Activated CD4-positive, alpha-beta memory T cell treated with anti-CD3 and anti-CD28 coated beads for 36 hours (primary cell): ENCODE measurements around the gene F5. TPM values are rescaled to one million over a fixed set of nuclear protein-coding genes. Genes with fewer than 3 reads are reported as not detected.

Source experiments
- CTCF ChIA-PET: fragments of 350-600 bp; sonication (Branson Sonifier 250); formaldehyde crosslinking; loops from one replicate; lab custom pipeline; 2021; ENCODE audit warnings: antibody characterized with exemption, inconsistent platforms; lab: Charles Lee
- POLR2A ChIA-PET: fragments of 350-600 bp; sonication (Branson Sonifier 250); formaldehyde crosslinking; loops from one replicate; lab custom pipeline; 2021; ENCODE audit warnings: antibody characterized with exemption; lab: Charles Lee
- DNase-seq: peaks from one replicate; pipeline ENCODE4 v3.0.0-alpha.2; 2020
- H3K27ac Mint-ChIP-seq: one replicate; pipeline ENCODE4 v1.8.0; 2021; ENCODE audit warnings: mixed read lengths
- H3K27me3 Mint-ChIP-seq: one replicate; pipeline ENCODE4 v1.8.0; 2021; ENCODE audit warnings: mixed read lengths
- H3K36me3 Mint-ChIP-seq: one replicate; pipeline ENCODE4 v1.8.0; 2021; ENCODE audit warnings: mixed read lengths
- H3K4me1 Mint-ChIP-seq: one replicate; pipeline ENCODE4 v1.8.0; 2021; ENCODE audit warnings: low read depth, mixed read lengths
- H3K4me3 Mint-ChIP-seq: one replicate; pipeline ENCODE4 v1.8.0; 2021; ENCODE audit warnings: mild to moderate bottlenecking, mixed read lengths
- H3K9me3 Mint-ChIP-seq: one replicate; pipeline ENCODE4 v1.8.0; 2021; ENCODE audit warnings: mixed read lengths
- intact Hi-C: fragments of 100-400 bp; cut with micrococcal nuclease; formaldehyde crosslinking; loops from one replicate; pipeline ENCODE4 v1.15.1; 2023
- total RNA-seq, 2 experiments: library from RNA; stranded (reverse); gene quantifications; one replicate each; pipeline ENCODE4 v1.2.3, GENCODE V29; 2021

The F5 gene
- total RNA-seq, 2 experiments from 2014 or later, result 50.8 to 51.1 TPM

DNA sequence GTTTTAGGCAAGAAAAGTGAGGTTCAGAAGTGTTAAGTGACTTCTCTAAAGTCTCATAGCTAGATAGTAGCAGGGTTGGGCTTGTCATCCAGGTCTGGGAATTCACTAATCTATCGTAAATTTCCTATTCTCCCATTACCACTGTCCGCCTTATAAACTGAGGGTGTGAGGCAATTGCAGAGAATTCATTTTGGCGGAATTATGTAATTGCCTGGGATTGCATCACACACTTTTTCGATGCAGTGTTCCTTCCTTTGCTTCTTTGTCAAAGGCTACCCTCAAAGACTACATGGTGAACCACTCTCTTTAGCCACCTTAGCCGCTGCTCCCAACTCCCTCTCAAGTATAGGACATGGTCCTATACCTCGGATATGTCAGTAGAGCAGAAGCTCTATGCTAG, 24.6 kb upstream of the F5 start:
- Mint-ChIP-seq H3K27me3 (no peaks in the 10 kb centered on the region), H3K36me3 (no peaks in the 10 kb centered on the region), H3K4me1 (peaks cover 11% of the 10 kb centered on the region), H3K9me3 (no peaks in the 10 kb centered on the region), H3K4me3 (no peak overlapping the region), H3K27ac (no peak overlapping the region)
- no peak for DNase-seq
- POLR2A ChIA-PET, result no interaction called here
- intact Hi-C loops, result no loop called here
- CTCF ChIA-PET, result interaction anchor here (1.8 to 3.9 kb wide), 4 partner anchors 9 to 101 kb away, joined by 5 to 28 read pairs (median 9); partner anchors contain the start of gene F5

GRCh38 chr1:169610108-169610507, 23.8 kb upstream of the F5 start:
- no peak overlapping the region for H3K27ac Mint-ChIP-seq
- no peaks in the 10 kb centered on the region for H3K36me3 Mint-ChIP-seq
- no peaks in the 10 kb centered on the region for H3K27me3 Mint-ChIP-seq
- intact Hi-C loops, result no loop called here
- H3K4me3 Mint-ChIP-seq, result no peak overlapping the region
- DNase-seq, result no peak
- POLR2A ChIA-PET, result no interaction called here
- H3K4me1 Mint-ChIP-seq, result peaks cover 16% of the 10 kb centered on the region
- CTCF ChIA-PET, result interaction anchor here (1.3 to 2.4 kb wide), 2 partner anchors 9 to 102 kb away, joined by 10 to 11 read pairs; no protein-coding TSS in a partner anchor
- no peaks in the 10 kb centered on the region for H3K9me3 Mint-ChIP-seq

GRCh38 chr1:169608226-169608625, 21.9 kb upstream of the F5 start:
- POLR2A ChIA-PET, result no interaction called here

DNA sequence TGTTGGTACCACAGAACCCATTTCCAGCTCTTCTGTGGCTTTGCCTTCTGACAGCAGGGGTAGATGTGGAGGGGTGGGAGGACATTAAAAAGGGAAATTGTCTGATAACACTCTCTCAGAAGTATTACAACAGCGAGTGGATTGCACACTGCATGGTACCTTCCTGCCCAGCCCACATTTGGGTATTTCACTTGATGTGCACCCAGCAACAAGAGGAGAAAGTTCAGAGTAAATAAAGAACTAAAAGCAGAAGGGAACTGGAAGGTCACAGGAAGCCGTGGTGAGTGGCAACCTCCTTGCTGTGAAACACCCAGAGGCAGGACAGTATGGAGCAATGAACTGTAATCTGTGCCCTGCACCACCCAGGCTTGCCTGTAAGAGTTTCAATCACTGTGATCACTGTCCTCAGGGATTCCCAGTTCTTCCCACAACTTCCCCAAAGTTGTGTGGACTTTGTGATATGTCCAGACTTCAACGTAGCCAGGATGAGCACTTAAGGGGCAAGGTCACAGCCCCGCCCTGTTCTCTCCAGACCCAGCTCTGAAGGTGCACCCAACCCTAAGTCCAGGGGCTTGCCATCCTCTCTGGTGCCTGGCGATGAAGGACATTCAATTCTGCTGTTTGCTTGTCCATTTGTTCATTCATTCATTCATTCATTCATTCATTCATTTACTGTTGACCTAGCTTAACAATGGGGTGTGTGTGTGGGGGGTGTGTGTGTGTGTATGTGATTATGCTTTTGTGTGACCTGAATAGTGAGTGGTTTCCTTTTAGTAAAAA, 18.7 kb upstream of the F5 start:
- H3K27ac Mint-ChIP-seq, result peak overlapping the region; percentile 62
- H3K36me3 Mint-ChIP-seq, result peaks cover 1% of the 10 kb centered on the region
- H3K9me3 Mint-ChIP-seq, result peaks cover 4% of the 10 kb centered on the region
- peak; percentile 74 for DNase-seq
- ChIA-PET POLR2A (no interaction called here), CTCF (interaction anchor here (0.6 to 1.1 kb wide), 2 partner anchors 105 to 107 kb away, joined by 3 to 5 read pairs; no protein-coding TSS in a partner anchor)
- H3K4me1 Mint-ChIP-seq, result peaks cover 52% of the 10 kb centered on the region
- peak overlapping the region; percentile 30 for H3K4me3 Mint-ChIP-seq
- intact Hi-C loops, result loop anchor here (1.0 kb wide), 1 partner anchor 11 kb away; no protein-coding TSS in a partner anchor
- no peaks in the 10 kb centered on the region for H3K27me3 Mint-ChIP-seq

More at GRCh38 chr1:169608226-169608625, 21.9 kb upstream of the F5 start:
- DNase-seq, result no peak
- CTCF ChIA-PET, result interaction anchor here (0.7 kb wide), 1 partner anchor 104 kb away, joined by 3 read pairs; no protein-coding TSS in a partner anchor
- H3K9me3 Mint-ChIP-seq, result no peaks in the 10 kb centered on the region
- no peak overlapping the region for H3K27ac Mint-ChIP-seq
- H3K36me3 Mint-ChIP-seq, result peaks cover 1% of the 10 kb centered on the region
- no peaks in the 10 kb centered on the region for H3K27me3 Mint-ChIP-seq
- H3K4me3 Mint-ChIP-seq, result no peak overlapping the region
- intact Hi-C loops, result no loop called here
- peaks cover 30% of the 10 kb centered on the region for H3K4me1 Mint-ChIP-seq

DNA sequence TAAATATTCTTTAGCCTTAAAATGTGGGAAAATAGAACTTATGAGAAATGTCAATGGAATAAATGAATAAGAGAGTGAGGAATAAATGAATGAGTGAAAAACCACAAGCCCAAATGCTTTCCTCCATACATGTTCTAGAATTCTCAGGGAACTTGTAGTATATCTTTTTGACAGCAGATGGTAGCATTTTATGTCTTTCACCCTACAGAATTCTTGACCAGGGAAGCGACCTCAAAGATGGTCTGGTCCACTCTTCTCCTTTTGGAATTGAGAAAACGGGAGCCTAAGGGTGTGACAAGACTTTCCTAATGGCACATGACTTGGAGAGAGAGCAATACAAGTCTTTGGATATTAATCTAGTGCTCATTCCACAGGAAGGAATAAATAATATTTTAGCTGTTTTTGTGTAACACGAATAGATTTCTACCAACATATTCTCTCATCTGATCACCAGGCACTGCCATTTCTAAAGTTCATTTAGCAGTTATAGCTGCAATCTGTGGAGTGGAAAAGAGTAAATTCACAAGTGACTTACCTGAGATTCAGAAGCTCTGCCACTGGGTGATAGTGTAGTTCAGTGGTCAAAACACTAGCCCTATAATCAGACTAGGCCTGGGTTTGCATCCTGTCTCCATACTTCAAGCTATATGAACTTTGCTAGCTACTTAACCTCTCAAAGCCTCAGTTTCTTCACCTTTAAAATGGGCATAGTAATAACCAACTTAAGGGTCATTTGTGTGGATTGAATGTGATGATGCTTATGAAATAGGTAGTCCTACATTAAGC, 15.0 kb upstream of the F5 start:
- Mint-ChIP-seq H3K27me3 (no peaks in the 10 kb centered on the region), H3K27ac (peak overlapping the region; percentile 48), H3K9me3 (peaks cover 4% of the 10 kb centered on the region), H3K4me1 (peaks cover 51% of the 10 kb centered on the region), H3K36me3 (peaks cover 1% of the 10 kb centered on the region), H3K4me3 (peak overlapping the region; percentile 7)
- intact Hi-C loops, result loop anchor here (1.0 to 2.0 kb wide), 5 partner anchors 15 to 193 kb away; partner anchors contain the start of genes F5, METTL18 and SELL
- DNase-seq, result no peak
- ChIA-PET CTCF (interaction anchor here (0.6 to 5.3 kb wide), 49 partner anchors 9 to 217 kb away, joined by 3 to 208 read pairs (median 6); partner anchors contain the start of genes F5, METTL18, SELE and SLC19A2), POLR2A (interaction anchor here (0.6 to 2.0 kb wide), 6 partner anchors 15 to 111 kb away, joined by 3 to 9 read pairs (median 8); partner anchors contain the start of gene F5)

- H3K4me1 Mint-ChIP-seq, result peaks cover 53% of the 10 kb centered on the region
- H3K27me3 Mint-ChIP-seq, result peaks cover 3% of the 10 kb centered on the region
- no peak overlapping the region for H3K27ac Mint-ChIP-seq
- no peak overlapping the region for H3K4me3 Mint-ChIP-seq
- ChIA-PET CTCF (interaction anchor here (1.1 to 3.3 kb wide), 8 partner anchors 9 to 116 kb away, joined by 3 to 17 read pairs (median 5); partner anchors contain the start of gene F5), POLR2A (interaction anchor here (0.6 to 1.9 kb wide), 2 partner anchors 10 to 85 kb away, joined by 4 to 9 read pairs; partner anchors contain the start of gene F5)
- H3K36me3 Mint-ChIP-seq, result no peaks in the 10 kb centered on the region
- intact Hi-C loops, result no loop called here
- peak; percentile 54 for DNase-seq
- H3K9me3 Mint-ChIP-seq, result no peaks in the 10 kb centered on the region
Measured at GRCh38 chr1:169595764-169596711, 9.8 kb upstream of the F5 start.

GRCh38 chr1:169594391-169594790, 8.1 kb upstream of the F5 start:
- CTCF ChIA-PET, result interaction anchor here (1.4 to 3.3 kb wide), 4 partner anchors 8 to 118 kb away, joined by 3 to 17 read pairs (median 10); partner anchors contain the start of gene F5
- H3K36me3 Mint-ChIP-seq, result no peaks in the 10 kb centered on the region
- H3K4me3 Mint-ChIP-seq, result peak overlapping the region; percentile 52
- H3K27ac Mint-ChIP-seq, result peak overlapping the region; percentile 79
- peak; percentile 48 for DNase-seq
- peaks cover 54% of the 10 kb centered on the region for H3K4me1 Mint-ChIP-seq
- POLR2A ChIA-PET, result interaction anchor here (0.8 to 1.9 kb wide), 2 partner anchors 9 to 98 kb away, joined by 3 to 9 read pairs; partner anchors contain the start of gene F5
- H3K27me3 Mint-ChIP-seq, result peaks cover 3% of the 10 kb centered on the region
- H3K9me3 Mint-ChIP-seq, result no peaks in the 10 kb centered on the region
- intact Hi-C loops, result loop anchor here (1.0 kb wide), 2 partner anchors 9 to 10 kb away; no protein-coding TSS in a partner anchor

GRCh38 chr1:169590932-169591331, 4.7 kb upstream of the F5 start:
- no peak overlapping the region for H3K4me3 Mint-ChIP-seq
- ChIA-PET POLR2A (no interaction called here), CTCF (no interaction called here)
- H3K9me3 Mint-ChIP-seq, result no peaks in the 10 kb centered on the region
- peaks cover 1% of the 10 kb centered on the region for H3K27me3 Mint-ChIP-seq
- H3K27ac Mint-ChIP-seq, result no peak overlapping the region
- DNase-seq, result no peak
- H3K4me1 Mint-ChIP-seq, result peaks cover 83% of the 10 kb centered on the region
- intact Hi-C loops, result no loop called here
- no peaks in the 10 kb centered on the region for H3K36me3 Mint-ChIP-seq

DNA sequence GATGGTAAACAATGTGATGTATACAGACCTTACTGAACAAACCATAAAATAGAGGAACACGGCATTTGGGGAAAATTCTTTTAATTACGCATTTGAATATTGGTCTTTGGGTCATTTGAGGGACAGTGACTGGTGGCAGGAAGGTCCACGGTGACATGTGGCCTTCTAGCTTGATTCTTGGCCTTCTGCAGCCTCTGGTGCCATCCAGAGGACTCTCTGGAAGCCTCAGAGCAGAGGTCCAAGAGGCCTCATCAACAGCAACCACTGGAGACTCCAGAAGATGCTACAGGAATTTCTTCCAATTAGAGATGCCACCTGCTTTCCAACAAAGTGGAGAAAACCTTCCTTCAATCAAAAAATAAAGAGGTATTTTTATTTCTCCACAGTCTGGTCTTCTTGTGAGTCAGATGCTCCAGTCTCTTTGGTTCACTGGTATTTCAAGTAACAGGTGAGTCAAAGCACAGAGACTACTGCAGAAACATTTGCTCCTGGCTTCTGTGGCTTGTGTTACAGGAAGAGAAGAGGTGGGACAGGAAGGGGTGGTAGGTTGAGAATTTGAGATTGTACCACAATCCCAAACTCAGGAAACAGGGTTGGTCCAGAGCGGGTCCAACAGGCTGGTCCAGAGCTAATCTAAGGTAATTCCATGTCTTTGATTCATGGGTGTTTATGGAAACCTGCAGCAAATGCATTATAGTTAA, 2.7 kb upstream of the F5 start:
- H3K4me1 Mint-ChIP-seq, result peaks cover 70% of the 10 kb centered on the region
- peak overlapping the region; percentile 52 for H3K4me3 Mint-ChIP-seq
- CTCF ChIA-PET, result interaction anchor here (1.5 to 1.7 kb wide), 2 partner anchors 104 to 123 kb away, joined by 3 to 8 read pairs; no protein-coding TSS in a partner anchor
- no peaks in the 10 kb centered on the region for H3K36me3 Mint-ChIP-seq
- intact Hi-C loops, result loop anchor here (2.0 to 5.0 kb wide), 3 partner anchors 208 to 483 kb away; partner anchors contain the start of genes BLZF1 and KIFAP3
- POLR2A ChIA-PET, result no interaction called here
- H3K27ac Mint-ChIP-seq, result peak overlapping the region; percentile 85
- H3K9me3 Mint-ChIP-seq, result no peaks in the 10 kb centered on the region
- DNase-seq, result peak; percentile 51
- no peaks in the 10 kb centered on the region for H3K27me3 Mint-ChIP-seq

- no peak overlapping the region for H3K4me3 Mint-ChIP-seq
- no peaks in the 10 kb centered on the region for H3K27me3 Mint-ChIP-seq
- CTCF ChIA-PET, result interaction anchor here (1.5 to 1.7 kb wide), 2 partner anchors 105 to 124 kb away, joined by 3 to 8 read pairs; no protein-coding TSS in a partner anchor
- peaks cover 68% of the 10 kb centered on the region for H3K4me1 Mint-ChIP-seq
- H3K27ac Mint-ChIP-seq, result peak overlapping the region; percentile 85
- no peak for DNase-seq
- peaks cover 3% of the 10 kb centered on the region for H3K36me3 Mint-ChIP-seq
- intact Hi-C loops, result loop anchor here (2.0 to 5.0 kb wide), 3 partner anchors 209 to 484 kb away; partner anchors contain the start of genes BLZF1 and KIFAP3
- H3K9me3 Mint-ChIP-seq, result no peaks in the 10 kb centered on the region
- POLR2A ChIA-PET, result no interaction called here
Measured at GRCh38 chr1:169588112-169588511, 1.8 kb upstream of the F5 start.
